Fibroblast of pulmonary artery (primary cell): Measurements from ENCODE around the gene EPB42.

Experiments used
- DNase-seq: peaks from one replicate; pipeline ENCODE4 v3.0.0-alpha.2; 2010; ENCODE audit warnings: low read depth
- H3K4me3 ChIP-seq: replicated peaks from 2 replicates; pipeline ENCODE4 v1.5.1; 2011; ENCODE audit warnings: low read depth, mild to moderate bottlenecking, control low read depth, low read length, moderate library complexity
- CTCF ChIP-seq: IDR thresholded peaks from 2 replicates; pipeline ENCODE4 v1.5.1; 2011; ENCODE audit warnings: mild to moderate bottlenecking, control low read depth, low read length, inconsistent platforms; ENCODE audit errors: missing control alignments

The EPB42 gene

DNA sequence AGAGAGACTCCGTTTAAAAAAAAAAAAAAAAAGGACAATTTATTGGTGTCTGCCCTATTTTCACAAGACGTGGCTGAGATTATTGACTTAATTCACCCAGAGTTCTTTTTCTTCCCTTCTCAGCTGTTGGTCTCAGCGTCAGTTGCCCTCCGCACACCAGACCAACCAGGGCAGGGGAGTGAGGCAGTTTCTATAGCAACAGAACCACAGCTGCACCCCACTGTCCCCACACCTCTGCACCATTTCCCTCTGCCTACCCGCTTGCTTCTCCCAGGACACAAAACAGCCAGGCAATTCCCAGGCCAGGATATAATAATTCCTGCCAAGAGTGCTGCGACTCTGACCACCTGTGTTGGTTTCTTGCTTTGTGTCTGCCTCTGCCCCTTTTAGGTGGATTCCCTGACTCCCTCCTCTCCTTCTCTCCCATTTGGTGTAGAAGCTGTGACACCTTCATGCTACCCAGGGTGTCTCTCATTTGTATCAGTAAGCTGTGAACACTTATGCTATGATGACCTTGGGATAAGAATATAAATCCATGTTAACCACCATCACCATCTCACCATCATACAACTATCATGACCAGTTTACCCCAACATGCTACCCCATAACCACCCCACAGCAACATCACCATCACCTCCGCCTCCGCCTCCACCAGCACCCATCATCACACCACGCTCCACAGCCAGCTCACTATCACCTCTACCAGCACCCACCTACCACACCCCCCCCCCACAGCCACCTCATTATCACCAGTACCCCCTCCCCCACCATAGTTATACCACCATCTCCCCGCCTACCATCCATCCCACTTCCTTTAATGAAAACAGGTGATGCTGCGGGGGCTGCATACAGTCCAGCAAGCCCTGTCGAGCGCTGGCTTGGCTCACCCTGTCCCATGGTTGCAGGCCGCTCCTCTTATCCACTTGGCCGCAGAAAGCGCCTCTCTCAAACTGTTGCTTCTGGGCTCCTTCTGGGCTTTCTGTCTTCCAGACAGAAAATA is 589 bp downstream of the EPB42 start:
- TF ChIP-seq CTCF: no peak
- H3K4me3 ChIP-seq: no peak overlapping the region
- no peak for DNase-seq

- no peak overlapping the region for H3K4me3 ChIP-seq
- TF ChIP-seq CTCF: peak; percentile 20
- peak; percentile 19 for DNase-seq
Observed at GRCh38 chr15:43218908-43219706, 1.7 kb downstream of the EPB42 start.

GRCh38 chr15:43215961-43216360 is 4.9 kb downstream of the EPB42 start:
- no peak overlapping the region for H3K4me3 ChIP-seq
- DNase-seq: no peak

DNA sequence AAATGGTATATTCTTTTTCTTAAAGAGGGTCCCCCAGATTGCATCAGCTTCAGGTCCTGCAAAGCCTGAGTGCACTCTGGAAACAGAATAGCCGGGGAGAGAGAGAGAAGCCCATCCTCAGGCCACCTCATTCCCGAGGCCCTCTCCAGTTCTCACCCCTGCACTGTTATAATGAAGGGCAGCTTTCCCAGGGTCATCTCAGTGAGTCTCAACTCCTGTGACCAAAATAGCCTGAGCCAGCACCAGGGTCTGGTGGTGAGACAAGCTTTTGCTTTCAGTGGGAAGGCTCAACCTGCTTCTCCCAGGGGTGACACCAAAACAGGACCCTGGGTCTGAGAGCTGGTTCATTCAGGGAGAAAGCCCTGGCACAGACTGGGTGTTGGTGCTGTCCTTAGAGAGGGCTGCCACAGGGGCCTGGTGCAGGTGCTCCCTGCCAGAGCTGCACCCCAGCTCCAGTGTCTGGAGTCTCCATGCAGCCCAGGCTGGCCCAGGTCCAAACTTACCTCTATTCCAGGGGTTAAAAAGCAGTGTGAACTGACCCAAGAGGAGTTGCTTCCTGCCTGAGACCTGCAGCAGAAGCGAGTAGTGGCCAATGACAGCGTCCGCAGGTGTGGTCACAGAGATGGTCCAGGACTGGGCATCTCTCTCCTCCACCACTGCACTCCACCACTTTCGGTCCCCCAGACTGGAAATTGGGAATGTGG is 6.1 kb downstream of the EPB42 start:
- H3K4me3 ChIP-seq: no peak overlapping the region
- no peak for DNase-seq
- no peak for TF ChIP-seq CTCF

More at GRCh38 chr15:43215961-43216360, 4.9 kb downstream of the EPB42 start:
- no peak for TF ChIP-seq CTCF

DNA sequence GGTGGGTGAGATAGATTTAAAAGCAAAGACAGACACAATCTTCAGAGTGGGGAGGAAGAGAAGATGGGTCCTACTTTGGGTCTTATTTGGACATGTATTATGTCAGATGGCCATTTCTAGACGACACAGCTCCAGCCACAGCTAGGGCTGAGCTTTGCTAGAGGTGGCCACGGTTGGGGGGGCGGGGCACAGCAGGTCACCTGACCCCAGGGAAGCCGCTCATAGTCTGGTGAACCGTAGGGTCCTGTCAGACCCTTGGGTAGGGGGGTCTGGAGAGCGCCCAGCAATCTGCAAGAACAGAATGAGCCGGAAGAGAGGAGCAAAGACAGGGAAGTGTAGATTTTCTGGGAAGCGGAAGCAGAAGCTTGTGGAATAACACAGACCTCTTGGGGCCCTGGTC is 6.6 kb downstream of the EPB42 start:
- no peak for TF ChIP-seq CTCF
- DNase-seq: no peak
- H3K4me3 ChIP-seq: no peak overlapping the region

GRCh38 chr15:43213466-43213865 is 7.4 kb downstream of the EPB42 start:
- H3K4me3 ChIP-seq: no peak overlapping the region
- DNase-seq: no peak
- no peak for TF ChIP-seq CTCF
